Mesenteric fat pad (tissue), 1 donor: ENCODE data around the gene ZNF10. TPM values are rescaled to one million over a fixed set of nuclear protein-coding genes. Genes with fewer than 3 reads are reported as not detected.

Source experiments
- DNase-seq: peaks from one replicate; pipeline ENCODE4 v3.0.0-alpha.2; 2020; ENCODE audit warnings: low spot score
- long read RNA-seq: library from polyadenylated mRNA; unstranded; transcript quantifications from one replicate; pipeline ENCODE4 v2.0.0, GENCODE V29; 2020
- total RNA-seq: library from RNA; stranded (reverse); fragmentation: NEBNext Ultra II Directional; extraction: Animal tissue kit (Norgen Biotek cat#: 25700); gene quantifications from one replicate; pipeline ENCODE4 v1.2.1, GENCODE V29; 2021
- donor health status: DM: yes; HTN: yes; CAD: no.

The ZNF10 gene
- total RNA-seq, result 7.4 TPM
- long read RNA-seq, full-length matches to known transcripts, result 1 of 3 reads
- long read RNA-seq, partial matches to known transcripts, result 0 of 3 reads
- long read RNA-seq, other reads (novel, unspliced or antisense), result 2 of 3 reads

- DNase-seq, result peak; percentile 98
Observed at GRCh38 chr12:133130038-133130807, at the start of gene ZNF10, which contains the start of gene ZNF891. Gene ZNF10 (plus strand): TSS chr12:133130627. CDS start chr12:133144493, 13,866 bp downstream. Gene ZNF891 (minus strand): TSS chr12:133130274. CDS start chr12:133121918, 8,356 bp downstream.

GRCh38 chr12:133081159-133081780 is 49.2 kb upstream of the ZNF10 start:
- DNase-seq, result no peak

DNA sequence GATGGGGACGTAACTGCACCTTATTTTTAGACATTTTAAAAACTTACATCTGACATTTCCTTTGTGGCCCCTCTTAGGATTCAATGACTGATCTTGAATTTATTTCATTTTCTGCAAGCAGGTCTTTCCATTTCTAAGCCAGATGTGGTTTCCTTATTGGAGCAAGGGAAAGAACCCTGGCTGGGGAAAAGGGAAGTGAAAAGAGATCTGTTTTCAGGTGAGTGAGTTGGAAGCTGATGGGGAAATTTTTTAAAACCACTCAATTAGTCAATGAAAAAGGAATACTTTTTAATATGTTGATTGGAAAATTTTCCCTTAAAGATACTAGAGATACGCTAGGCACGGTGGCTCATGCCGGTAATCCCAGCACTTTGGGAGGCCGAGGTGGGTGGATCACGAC is 47.1 kb upstream of the ZNF10 start:
- DNase-seq, result no peak

DNA sequence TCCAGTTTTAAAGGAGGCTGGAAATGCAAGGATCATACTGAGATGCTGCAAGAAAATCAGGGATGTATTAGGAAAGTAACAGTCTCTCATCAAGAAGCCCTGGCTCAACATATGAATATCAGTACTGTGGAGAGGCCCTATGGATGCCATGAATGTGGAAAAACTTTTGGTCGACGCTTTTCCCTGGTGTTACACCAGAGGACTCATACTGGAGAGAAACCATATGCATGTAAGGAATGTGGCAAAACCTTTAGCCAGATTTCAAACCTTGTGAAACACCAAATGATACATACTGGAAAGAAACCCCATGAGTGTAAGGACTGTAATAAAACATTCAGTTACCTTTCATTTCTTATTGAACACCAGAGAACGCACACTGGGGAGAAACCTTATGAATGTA is 24.8 kb upstream of the ZNF10 start:
- no peak for DNase-seq

DNA sequence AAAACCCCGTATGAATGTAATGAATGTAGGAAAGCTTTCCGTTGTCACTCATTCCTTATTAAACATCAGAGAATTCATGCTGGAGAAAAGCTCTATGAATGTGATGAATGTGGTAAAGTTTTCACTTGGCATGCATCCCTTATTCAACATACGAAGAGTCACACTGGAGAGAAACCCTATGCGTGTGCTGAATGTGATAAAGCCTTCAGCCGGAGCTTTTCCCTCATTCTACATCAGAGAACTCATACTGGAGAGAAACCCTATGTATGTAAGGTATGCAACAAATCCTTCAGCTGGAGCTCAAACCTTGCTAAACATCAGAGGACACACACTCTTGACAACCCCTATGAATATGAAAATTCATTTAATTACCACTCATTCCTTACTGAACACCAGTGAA is 24.2 kb upstream of the ZNF10 start:
- DNase-seq, result no peak

DNA sequence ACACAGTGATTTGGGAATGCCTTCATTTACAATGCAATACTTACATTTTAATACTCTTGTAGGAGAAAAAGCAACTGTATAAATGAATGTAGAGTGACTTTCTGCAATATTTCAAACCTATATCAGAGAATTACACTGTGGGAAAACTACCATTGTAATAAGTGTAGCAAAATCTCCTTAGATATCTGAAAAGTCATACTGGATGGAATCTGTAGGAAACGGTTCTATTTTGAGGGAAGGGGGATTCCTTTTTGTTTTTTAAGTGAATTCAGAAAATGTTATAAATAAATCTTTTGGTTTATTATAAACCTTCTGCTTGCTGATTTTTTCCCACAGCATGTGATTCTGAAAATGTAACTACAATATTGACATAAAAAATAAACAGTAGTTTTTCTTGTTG is 23.3 kb upstream of the ZNF10 start:
- no peak for DNase-seq

DNA sequence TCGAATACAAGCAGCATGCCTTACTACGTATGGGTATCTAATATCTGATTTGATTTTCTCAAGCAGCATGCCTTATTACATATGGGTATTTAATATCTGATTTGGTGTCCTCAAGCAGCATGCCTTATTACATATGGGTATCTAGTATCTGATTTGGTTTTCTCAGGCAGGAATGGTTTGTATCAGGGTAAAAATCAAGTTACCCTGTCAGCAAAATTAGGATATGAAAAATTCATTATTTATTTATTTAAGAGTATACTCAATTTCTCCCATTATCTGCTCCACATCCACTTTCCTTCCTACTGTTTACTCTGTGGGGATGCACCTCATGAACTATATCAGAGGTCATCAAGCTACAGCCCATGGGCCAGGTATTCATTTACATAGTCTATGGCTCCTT is 22.3 kb upstream of the ZNF10 start:
- no peak for DNase-seq

GRCh38 chr12:133120385-133121191 is 9.8 kb upstream of the ZNF10 start:
- no peak for DNase-seq

- no peak for DNase-seq
Observed at GRCh38 chr12:133124674-133125073, 5.8 kb upstream of the ZNF10 start.

GRCh38 chr12:133129368-133130037 is 924 bp upstream of the ZNF10 start:
- DNase-seq, result no peak

DNA sequence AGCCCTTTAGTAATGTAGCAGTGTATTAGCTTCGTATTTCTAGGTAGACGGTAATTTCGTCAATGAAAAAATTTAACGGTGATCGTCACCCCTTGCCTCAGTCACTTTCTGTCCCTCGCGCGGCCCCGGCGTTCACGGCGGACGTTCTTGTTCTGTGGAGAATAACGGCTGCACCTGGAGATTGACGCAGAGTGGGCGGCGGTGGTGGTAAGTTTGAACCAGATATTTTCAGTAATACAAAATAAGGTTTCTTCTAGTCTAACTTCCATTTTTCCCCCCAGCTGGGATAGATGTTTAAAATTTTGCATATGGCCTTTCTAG is 341 bp downstream of the ZNF10 start:
- DNase-seq, result no peak

DNA sequence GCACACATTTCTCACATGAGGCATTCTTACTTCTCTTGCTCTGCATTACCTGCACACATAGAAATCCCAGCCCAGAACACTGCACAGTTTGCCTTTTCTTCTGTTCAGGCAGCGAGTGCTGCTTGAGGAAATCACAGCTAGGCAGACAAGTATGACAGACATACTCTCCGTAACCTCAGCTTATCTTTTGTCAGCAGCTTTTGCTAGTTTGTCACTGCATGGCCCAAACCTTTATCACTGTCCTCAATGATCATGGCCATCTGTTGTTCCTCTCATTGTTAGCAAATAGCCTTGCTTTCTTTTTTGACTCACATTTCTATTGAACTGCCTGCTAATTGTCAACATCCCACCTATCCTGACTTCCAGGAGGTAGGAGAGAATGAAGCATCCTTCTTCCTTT is 5.3 kb downstream of the ZNF10 start:
- no peak for DNase-seq

DNA sequence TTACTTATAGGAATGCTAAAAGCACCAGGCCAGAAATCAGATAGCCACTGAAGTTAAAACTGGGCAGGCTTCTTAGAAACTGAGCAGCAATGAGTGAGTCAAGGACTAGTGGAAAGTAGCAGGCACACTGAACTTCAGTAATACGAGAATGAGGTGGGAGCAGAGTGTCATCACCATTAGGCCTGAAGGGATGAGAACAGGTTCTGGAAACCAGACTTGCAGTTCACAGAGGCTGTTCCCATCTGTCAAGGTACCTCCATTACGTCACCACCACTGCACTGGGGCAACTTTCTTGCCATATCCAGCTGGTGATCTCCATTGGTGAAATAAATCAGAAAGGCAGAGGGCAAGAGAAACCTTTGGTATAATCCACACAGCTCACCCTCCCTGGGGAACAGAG is 15.6 kb downstream of the ZNF10 start:
- DNase-seq, result no peak

DNA sequence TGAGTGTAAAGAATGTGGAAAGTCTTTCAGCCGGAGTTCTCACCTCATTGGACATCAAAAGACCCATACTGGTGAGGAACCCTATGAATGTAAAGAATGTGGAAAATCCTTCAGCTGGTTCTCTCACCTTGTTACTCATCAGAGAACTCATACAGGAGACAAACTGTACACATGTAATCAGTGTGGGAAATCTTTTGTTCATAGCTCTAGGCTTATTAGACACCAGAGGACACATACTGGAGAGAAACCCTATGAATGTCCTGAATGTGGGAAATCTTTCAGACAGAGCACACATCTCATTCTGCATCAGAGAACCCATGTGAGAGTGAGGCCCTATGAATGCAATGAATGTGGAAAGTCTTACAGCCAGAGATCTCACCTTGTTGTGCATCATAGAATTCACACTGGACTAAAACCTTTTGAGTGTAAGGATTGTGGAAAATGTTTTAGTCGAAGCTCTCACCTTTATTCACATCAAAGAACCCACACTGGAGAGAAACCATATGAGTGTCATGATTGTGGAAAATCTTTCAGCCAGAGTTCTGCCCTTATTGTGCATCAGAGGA is 25.8 kb downstream of the ZNF10 start:
- no peak for DNase-seq

DNA sequence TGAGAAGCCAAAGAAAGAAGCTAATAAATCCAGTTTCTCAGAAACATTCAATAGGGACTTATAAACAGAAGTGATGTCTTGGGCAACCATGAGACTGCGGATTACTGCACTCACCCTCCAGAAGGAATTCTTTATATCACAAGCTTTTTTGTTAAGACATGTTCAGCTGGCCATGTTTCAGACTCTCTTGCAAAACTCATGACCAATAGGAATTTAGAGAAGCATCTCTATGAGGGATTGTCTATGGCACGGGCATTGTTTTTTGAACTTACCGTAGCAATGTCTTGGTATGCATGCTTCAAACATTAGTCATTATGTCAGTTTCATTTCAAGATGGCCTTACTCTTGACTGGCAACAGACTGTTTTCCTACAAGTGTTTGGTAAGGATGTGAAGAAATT is 35.3 kb downstream of the ZNF10 start:
- no peak for DNase-seq

- DNase-seq, result no peak
Observed at GRCh38 chr12:133172491-133172890, 42.1 kb downstream of the ZNF10 start.

GRCh38 chr12:133174901-133175300 is 44.5 kb downstream of the ZNF10 start:
- no peak for DNase-seq

GRCh38 chr12:133180669-133181068 is 50.2 kb downstream of the ZNF10 start:
- DNase-seq, result no peak

GRCh38 chr12:133181238-133181959 is 51.0 kb downstream of the ZNF10 start, which contains the start of gene ZNF268:
Gene ZNF268 (plus strand): TSS chr12:133181495. CDS start chr12:133181998, 503 bp downstream.
- DNase-seq, result peak; percentile 94

- no peak for DNase-seq
Observed at GRCh38 chr12:133190176-133190575, 59.7 kb downstream of the ZNF10 start.
